Measurements from ENCODE around the gene SCP2.

Gene SCP2

DNA sequence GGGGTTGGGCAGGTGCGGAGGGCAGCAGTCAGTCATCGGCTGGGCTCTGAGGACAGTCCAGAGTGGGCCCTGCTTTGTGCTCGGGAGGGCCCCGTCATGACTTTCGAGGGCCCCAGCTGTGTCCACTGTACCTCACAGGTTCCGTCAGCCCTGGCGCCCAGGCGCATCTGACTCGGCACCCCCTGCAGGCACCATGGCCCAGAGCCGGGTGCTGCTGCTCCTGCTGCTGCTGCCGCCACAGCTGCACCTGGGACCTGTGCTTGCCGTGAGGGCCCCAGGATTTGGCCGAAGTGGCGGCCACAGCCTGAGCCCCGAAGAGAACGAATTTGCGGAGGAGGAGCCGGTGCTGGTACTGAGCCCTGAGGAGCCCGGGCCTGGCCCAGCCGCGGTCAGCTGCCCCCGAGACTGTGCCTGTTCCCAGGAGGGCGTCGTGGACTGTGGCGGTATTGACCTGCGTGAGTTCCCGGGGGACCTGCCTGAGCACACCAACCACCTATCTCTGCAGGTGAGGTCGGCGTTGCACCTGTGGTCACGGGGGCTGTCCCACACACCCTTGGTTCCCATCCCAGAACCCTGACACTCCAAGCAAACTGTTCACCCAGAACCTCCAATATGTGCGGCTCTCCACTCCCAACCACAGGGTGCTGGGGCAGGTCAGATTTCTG, 142.7 kb downstream of the SCP2 start:
- DNase-seq = no peak

DNA sequence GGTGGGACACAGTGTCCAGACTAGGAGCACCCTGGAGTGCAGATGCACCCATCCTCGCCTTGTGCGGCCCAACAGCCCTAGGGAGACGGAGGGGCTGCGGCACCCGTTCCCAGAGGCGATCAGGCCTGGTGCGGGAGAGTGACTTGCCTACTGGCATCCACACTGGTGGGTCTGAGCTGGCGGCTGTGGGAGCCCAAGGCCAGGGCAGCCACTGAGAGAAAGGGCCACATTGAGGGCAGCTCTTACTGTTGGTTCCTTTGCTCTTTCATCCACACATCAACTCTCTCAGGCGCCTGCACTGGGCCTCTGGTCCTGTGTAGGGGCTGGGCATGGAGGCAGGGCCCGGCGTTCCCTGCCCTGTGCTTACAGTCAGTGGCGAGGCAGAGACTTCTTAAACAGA, 143.5 kb downstream of the SCP2 start:
- no peak for DNase-seq

DNA sequence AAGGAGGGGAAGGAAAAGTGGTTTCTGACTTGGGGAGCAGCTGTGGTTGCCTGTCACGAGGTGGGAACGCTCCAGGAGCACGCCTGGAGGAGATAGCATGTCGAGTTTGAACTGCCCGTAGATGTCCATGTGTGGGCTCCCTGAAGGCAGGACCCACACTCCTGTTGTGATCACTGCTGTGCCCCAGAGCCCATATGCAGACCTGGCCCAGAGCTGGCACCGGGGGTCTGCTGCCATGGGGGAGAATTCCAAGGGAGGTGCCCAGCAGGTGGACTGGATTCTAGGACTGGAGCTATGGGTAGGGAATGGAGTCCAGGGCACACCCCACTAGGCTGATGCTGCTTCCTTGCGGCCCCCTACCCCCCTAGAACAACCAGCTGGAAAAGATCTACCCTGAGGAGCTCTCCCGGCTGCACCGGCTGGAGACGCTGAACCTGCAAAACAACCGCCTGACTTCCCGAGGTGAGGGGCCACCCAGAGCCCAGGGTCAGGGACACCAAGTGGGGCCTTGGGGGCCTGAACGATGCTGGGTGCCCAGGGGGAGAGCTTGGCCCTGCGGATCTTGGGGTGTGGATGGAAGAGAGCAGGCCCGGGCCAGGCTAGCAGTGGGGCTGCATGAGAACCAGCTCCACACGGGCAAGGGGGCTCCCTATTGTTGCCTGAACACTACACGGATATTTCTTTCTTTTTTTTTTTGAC, 144.2 kb downstream of the SCP2 start:
- DNase-seq = no peak

DNA sequence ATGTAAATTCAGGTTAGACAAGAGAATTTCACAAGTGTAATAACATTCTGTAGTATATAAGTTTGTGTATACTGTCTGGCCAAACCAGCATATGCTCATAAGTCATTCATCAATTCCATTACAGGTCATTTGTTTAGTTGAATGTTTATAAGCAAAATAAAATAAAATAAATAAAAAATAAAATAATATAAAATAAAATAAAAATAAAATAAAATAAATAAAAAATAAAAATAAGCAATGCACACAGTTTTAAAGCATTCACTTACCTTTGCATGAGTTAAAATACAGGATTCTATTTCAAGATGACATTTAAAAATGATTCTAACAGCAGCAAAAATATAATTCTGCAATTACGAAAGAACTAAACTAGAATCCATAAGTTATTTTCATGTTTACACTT, 144.8 kb downstream of the SCP2 start:
- DNase-seq = no peak

DNA sequence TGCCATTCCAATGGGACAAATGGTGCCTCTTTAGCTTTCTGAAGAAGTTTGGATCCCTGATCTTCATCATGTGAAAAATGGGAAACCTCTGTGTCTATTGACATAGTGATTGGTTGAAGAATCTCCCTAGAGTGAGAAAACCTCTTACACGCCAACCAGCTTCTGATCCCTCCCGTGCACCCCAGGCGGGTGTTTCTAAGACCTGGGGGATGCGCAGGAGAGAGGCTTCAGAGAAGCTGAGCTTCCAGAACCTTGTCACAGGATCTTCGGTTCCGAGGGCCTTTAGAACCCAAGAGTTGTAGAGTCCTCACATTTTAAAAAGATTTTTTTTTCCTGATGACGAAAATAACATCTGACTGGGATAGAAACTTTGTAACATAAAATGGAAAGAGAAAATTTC, 146.2 kb downstream of the SCP2 start:
- no peak for DNase-seq

DNA sequence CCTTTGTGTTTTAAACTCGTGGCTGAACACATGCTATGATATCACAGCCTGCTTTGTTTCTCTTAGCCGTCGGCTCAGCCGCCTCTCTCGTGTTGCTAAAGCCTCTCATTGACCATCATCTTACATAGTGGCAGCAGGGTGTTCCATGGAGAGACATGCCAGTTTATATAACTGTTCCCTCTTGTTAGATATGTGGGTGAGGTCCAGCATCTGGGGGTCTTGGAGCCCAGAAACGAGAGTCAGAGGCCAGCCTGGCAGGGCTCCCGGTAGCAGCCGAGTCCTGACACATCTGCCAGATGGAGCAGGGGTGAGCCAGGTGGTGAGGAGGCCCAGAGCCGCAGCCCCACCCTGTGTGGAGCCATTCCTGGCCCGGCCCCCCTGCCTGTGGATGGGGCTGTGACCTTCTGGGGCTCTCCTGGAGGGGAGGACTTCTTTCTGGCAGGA, 146.8 kb downstream of the SCP2 start:
- DNase-seq = no peak

DNA sequence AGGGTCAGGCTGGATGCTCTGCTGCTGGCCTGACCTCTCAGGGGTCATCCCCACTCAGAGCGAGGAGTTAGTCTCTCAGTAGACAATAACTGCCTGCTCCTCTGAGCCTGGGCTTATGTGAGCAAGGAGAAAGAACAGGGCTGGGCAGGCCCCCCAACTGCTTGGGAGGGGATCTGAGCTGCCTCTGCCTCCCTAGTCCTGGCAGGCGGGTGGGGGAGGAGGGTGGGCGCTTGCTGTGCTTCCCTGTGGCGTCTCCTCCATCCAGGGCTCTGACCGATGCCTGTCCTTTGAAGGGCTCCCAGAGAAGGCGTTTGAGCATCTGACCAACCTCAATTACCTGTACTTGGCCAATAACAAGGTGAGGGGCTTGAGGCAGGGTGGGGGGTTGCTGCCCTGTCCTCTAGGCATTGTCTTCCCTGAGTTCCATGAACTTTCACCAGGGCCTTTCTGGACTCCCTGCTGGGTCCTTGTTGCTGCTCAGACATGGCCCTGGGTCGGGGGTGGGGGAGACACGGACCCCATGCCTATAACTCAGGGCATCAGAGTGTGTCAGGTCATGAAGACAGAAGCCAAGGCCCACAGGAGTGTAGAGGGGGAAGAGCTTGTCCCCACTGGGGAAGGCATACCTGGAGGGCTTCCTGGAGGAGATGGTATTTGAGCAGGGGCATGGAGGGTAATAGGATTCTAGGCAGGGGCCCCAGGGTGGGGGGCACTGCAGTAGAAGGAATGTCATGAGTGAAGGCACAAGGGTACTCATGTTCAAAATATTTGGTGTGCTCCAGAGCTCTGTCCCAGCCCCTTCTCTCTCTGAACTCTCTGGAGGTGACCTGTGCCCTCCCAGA, 147.5 kb downstream of the SCP2 start:
- DNase-seq = no peak

DNA sequence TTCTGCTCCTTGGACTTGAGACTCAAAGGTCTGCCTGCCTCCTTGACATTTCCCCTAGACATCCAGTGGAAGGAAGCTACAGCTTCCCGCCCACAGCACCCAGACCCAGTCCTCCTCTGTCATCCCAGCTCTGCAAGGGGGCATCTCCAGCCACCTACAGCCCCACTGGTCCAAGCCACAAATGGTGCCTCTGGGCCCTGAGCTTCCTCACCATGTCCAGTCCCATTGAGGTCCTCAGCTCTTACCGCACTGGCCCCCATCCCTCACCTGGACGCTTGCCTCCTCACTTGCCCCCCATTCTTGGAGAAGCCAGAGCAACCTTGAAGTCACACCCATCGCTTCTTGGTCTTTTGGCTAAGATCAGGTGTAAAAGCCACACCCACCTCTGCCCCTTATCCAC, 148.1 kb downstream of the SCP2 start:
- no peak for DNase-seq

DNA sequence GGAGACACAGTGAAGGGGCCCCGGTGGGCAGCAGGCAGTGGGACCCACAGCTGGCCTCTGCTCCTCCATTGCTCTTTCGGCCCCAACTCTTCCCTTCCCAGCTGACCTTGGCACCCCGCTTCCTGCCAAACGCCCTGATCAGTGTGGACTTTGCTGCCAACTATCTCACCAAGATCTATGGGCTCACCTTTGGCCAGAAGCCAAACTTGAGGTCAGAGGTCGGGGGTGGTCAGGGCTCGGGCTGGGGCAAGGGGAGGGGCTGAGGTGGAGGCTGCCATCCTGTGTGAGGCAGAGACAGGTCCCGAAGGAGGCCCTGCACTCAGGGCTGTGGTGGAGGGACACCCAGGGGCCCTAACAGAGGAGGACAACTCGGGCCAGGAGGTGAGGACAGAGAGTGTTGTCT, 148.7 kb downstream of the SCP2 start:
- DNase-seq = no peak

DNA sequence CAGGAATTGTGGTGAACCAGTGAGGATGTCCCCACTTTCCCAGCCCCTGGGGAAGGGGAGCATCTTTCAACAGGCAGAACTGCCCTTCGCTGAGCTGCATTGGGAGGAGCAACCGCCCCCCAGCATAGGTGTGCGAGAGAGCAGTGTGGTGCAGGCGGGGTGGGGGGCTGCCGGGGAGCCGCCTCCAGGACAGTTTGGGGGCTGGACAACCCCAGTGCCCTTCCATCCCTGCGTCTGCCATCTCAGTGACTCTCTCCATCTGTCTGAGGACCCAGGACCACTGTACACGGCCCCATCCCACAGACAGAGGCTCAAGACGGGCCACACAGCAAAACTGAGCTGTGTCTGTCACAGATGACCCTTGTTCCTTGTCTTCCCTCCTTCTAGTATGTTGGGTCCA, 149.1 kb downstream of the SCP2 start:
- no peak for DNase-seq

DNA sequence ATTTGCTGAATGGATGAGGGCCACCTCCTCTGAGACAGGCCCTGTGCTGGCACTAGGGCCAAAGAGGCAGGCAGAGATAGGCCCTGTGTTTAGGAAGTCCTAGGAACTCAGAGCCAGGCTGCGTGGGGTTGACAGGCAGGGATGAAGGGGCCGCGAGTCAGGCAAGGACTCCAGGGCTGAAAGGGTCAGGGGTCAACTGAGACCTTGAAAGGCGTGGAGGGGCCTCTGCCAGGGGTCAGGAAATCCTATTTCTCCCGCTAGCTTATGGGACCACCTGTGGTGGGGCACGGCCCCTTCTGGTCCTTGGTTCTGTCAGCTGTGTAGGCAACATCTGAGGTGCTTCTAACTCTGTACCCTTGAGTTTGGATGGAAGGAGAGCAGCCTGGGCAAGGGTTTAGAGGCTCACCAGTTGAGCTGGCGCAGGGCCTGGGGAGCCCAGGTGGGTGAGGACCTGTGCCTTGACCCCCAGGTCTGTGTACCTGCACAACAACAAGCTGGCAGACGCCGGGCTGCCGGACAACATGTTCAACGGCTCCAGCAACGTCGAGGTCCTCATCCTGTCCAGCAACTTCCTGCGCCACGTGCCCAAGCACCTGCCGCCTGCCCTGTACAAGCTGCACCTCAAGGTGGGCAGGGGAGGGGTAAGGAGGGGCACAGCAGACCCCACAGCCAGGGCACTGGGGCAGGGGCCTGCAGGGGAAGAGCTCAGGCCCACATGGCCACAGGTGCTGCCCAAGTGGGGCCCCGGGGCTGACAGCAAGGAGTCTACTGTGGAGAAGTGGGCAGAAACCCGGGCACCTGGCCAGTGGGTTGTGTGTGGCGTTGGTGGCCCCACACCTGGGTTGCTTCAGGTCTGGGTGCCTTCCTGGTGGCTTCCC, 149.9 kb downstream of the SCP2 start:
- DNase-seq = no peak

DNA sequence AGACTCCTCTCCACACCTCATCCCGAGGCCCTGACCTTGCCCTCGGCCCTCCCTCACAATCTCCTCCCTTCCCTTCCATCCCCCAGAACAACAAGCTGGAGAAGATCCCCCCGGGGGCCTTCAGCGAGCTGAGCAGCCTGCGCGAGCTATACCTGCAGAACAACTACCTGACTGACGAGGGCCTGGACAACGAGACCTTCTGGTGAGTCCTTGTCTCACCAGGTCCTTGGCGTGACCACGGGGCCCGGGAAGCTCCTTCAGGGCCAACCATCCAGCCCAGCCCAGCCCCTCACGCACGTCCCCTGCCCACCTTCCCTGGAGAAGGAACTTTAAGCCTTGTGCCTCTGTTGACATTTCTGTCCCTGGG, 150.5 kb downstream of the SCP2 start:
- no peak for DNase-seq

DNA sequence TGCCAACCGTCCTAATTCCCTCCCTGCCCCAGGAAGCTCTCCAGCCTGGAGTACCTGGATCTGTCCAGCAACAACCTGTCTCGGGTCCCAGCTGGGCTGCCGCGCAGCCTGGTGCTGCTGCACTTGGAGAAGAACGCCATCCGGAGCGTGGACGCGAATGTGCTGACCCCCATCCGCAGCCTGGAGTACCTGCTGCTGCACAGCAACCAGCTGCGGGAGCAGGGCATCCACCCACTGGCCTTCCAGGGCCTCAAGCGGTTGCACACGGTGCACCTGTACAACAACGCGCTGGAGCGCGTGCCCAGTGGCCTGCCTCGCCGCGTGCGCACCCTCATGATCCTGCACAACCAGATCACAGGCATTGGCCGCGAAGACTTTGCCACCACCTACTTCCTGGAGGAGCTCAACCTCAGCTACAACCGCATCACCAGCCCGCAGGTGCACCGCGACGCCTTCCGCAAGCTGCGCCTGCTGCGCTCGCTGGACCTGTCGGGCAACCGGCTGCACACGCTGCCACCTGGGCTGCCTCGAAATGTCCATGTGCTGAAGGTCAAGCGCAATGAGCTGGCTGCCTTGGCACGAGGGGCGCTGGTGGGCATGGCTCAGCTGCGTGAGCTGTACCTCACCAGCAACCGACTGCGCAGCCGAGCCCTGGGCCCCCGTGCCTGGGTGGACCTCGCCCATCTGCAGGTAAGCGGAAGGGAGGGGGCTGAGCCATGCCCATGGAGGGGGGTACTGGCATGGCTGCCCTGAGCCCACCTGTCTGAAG, 151.4 kb downstream of the SCP2 start:
- DNase-seq = no peak

DNA sequence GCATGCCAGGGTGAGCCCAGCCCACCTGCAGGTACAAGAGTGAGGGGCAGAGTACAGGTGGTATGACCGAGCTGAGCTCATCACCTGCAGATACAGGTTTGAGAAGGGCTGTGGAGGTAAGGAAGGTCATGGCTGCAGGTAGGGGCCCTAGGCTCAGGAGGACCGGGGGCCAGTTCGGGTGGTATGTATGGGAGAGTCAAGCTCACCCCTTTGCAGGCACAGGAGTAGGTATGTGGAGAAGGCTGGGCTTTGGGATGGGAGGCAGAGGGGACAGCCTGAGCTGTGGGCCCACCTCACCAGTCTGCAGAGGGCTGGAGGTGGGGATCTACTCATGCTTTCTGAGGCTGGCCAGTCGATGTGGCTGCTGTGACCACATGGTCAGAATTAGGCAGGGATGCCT, 152.2 kb downstream of the SCP2 start:
- DNase-seq = no peak

DNA sequence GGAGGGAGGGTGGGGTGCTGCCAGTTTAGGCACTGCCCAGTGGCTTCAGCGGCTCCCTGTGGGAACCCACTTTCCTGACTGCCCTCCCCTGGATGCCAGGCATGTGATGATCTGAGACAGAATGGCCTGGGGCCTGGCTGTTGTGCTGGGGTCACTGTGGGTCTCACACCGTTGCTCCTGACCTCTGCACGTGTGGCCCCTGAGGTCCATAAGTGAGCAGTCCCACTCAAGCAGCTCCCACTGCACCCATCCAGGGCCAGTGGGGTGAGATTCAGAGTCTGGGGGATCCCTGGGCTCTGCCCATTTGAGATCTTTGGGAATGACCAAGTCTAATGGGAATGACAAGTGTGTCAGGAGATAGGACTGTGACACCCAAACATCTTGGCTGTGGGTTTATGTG, 153.0 kb downstream of the SCP2 start:
- DNase-seq = no peak

DNA sequence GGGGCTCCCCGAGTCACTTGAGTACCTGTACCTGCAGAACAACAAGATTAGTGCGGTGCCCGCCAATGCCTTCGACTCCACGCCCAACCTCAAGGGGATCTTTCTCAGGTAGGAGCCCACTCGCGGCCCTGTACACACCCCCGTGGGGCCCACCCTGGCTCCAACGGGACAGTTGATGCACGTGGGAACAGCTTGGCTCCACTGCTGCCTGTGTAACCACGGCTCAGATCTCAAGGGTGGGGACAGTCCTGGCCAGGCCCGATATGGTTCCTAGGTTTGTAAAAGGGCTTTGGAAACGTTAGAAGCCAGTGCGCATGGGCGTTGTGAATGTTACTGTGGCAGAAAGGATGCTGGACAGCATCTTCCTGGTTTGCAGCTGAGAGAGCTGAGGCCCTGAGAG, 153.7 kb downstream of the SCP2 start:
- no peak for DNase-seq

DNA sequence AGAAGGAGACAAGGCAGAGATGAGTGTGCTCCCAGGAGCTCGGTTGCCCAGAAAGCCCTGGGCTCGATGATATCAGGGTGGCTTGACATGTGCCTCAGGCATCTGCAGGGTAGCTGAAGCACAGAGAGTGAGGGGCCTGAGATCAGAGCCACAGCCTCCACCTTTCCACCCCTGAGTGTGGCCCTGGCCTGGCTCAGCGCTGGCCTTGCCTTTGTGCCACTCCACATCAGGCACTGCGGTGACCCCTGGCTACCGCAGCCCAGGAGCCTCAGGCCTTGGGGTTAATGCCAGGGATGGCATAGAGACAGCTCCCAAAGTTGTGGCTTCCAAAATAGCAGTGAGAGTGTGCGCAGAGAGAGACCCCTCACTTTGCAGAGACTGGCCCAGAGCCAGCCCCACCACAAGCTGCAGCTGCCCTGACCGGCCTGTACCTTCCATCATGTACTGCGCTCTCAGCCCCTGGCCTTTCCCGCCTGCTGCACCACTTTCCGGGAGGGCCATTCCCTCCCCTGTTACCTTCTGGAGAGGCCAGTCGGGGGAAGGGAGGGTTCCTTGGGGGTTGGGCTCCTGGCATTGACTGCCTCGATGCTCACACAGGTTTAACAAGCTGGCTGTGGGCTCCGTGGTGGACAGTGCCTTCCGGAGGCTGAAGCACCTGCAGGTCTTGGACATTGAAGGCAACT, 154.4 kb downstream of the SCP2 start:
- DNase-seq = no peak

DNA sequence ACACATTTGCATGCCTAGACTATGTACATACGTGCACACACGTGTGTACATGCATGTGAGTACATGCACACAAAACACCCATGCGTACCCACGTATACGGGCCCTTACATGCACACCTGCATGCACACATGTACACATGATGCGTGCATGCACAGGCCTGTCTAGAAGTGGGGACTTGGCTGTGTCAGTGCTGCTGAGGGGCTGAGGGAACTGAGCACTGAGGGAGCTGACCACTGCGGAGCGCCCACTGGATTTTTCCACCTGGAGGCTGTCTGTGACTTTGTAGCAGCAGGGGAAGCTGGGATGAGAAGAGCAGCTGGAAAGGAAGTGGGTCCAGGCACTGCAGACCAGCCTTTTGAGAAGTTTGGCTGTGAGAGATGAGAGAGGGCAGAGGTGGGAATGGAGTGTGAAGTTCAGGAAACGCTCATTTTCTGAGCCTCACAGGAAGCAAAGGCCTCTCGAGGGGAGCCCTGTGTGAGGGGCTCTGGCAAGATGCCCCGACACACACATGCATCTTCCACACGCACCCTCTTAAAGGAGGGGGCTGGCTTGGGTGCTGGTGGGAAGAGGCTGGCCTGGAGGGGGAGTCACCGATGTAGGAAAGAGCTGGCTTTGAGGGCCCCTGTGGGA, 155.9 kb downstream of the SCP2 start:
- no peak for DNase-seq

DNA sequence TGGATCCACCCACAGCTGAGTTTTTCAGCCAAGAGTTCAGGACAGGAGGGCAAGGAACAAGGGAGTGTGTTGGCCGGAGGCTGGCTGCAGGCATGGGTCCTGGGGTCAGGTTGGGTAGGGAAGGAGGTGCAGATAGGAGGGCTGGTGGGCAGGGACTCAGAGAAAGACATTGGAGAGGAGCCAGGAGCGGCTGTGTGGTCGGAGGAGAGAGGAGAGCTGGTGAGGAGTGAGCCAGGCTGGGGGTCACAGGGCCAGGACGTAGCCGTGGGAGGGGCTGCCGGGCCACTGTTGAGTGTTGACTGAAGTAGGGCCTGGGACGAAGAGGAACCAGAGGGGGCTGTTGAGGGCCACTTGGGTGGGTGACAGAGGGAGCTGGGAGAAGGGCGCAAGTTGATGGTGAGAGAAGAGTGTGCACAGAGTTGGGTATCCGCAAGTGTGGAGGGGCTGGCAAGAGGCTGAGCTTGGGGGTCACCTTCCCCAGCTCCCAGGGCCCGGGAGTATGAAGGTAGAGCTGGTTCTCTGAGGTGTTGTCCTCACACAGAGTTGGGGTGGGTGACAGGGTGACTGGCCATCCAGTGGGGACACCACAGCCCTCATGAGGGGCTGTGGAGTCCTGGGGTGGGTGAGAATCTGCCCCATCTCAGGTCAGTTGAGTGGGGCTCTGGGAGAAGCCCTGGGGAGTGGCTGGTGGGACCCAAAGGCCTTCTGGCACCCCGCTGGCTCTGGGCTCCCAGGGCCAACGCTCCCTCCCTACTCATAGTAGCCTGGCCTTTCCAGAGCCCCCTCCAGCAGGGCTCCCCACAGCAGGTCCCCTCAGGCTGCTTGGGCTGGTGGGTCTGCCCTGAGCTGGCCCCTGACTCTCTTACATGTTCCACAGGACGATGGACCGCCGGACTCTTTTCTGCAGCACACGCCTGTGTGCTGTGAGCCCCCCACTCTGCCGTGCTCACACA, 156.8 kb downstream of the SCP2 start:
- DNase-seq = no peak

DNA sequence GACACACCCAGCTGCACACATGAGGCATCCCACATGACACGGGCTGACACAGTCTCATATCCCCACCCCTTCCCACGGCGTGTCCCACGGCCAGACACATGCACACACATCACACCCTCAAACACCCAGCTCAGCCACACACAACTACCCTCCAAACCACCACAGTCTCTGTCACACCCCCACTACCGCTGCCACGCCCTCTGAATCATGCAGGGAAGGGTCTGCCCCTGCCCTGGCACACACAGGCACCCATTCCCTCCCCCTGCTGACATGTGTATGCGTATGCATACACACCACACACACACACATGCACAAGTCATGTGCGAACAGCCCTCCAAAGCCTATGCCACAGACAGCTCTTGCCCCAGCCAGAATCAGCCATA, 157.5 kb downstream of the SCP2 start:
- no peak for DNase-seq
